H1 (cell line): ENCODE measurements around the gene CASK. TPM values are rescaled to one million over a fixed set of nuclear protein-coding genes. Genes with fewer than 3 reads are reported as not detected.

Experiments used
- CTCF ChIA-PET: fragments of 300-600 bp; sonication (Branson Sonifier 250); formaldehyde crosslinking; loops from one replicate; lab custom pipeline; 2021; ENCODE audit not compliant: partially characterized antibody; lab: Charles Lee
- POLR2A ChIA-PET: fragments of 300-600 bp; sonication (Branson Sonifier 250); formaldehyde crosslinking; loops from one replicate; lab custom pipeline; 2021; ENCODE audit warnings: inconsistent platforms; ENCODE audit not compliant: partially characterized antibody; lab: Charles Lee
- DNase-seq, 2 experiments: peaks; one replicate each; pipeline versions ENCODE4 v3.0.0 to v3.0.0-alpha.2; 2010 to 2022; ENCODE audit warnings: low spot score in 2 of 2, low read depth in 1 of 2, mixed read lengths in 1 of 2
- FAIRE-seq: peaks from 2 replicates; lab custom pipeline; 2011; peaks lifted over from hg19 to GRCh38; lab: Jason Lieb, UNC
- H2AFZ ChIP-seq: 2 replicates; pipeline ENCODE4 v1.8.1; 2012; ENCODE audit warnings: low read length, inconsistent platforms
- H2AK5ac ChIP-seq: 2 replicates; pipeline ENCODE4 v1.6.1; 2013; ENCODE audit warnings: low read depth, low read length
- H2BK120ac ChIP-seq: replicated peaks from 2 replicates; pipeline ENCODE3; 2013; ENCODE audit warnings: low read depth, low read length, inconsistent platforms
- H2BK12ac ChIP-seq: 2 replicates; pipeline ENCODE4 v1.6.1; 2013; ENCODE audit warnings: low read depth, low read length
- H2BK15ac ChIP-seq: 2 replicates; pipeline ENCODE4 v1.6.1; 2013; ENCODE audit warnings: low read length
- H2BK20ac ChIP-seq: 2 replicates; pipeline ENCODE4 v1.6.1; 2013; ENCODE audit warnings: low read length
- H2BK5ac ChIP-seq: 2 replicates; pipeline ENCODE4 v1.6.1; 2013; ENCODE audit warnings: low read depth, low read length
- H3K14ac ChIP-seq: 2 replicates; pipeline ENCODE4 v1.6.1; 2013; ENCODE audit warnings: inconsistent platforms; ENCODE audit not compliant: insufficient read length
- H3K18ac ChIP-seq: 2 replicates; pipeline ENCODE4 v1.6.1; 2013; ENCODE audit warnings: low read length; ENCODE audit errors: extremely low read depth
- H3K23ac ChIP-seq: 2 replicates; pipeline ENCODE4 v1.6.1; 2013; ENCODE audit warnings: inconsistent platforms; ENCODE audit not compliant: insufficient read length
- H3K23me2 ChIP-seq: 2 replicates; pipeline ENCODE4 v1.6.1; 2013; ENCODE audit warnings: low read depth, low read length
- H3K27ac ChIP-seq: 2 replicates; pipeline ENCODE4 v1.6.1; 2011; ENCODE audit warnings: low read depth, low read length, inconsistent platforms
- H3K27me3 ChIP-seq, 4 experiments: replicated peaks in 1 of 4; 1 replicate in 1 of 4; 2 replicates in 3 of 4; pipeline versions ENCODE4 v1.6.1 to v1.8.1; 2011 to 2013; ENCODE audit warnings: low read length in 3 of 4, mild to moderate bottlenecking in 3 of 4, inconsistent platforms in 2 of 4, mixed read lengths in 2 of 4, moderate library complexity in 1 of 4; ENCODE audit not compliant: control insufficient read depth in 3 of 4, insufficient read depth in 3 of 4; ENCODE audit errors: extremely low read depth in 1 of 4
- H3K36me3 ChIP-seq, 4 experiments: 2 replicates each; pipeline versions ENCODE4 v1.6.1 to v1.8.1; 2011 to 2013; ENCODE audit warnings: mild to moderate bottlenecking in 4 of 4, low read length in 3 of 4, moderate library complexity in 2 of 4, control low read depth in 1 of 4, inconsistent platforms in 1 of 4; ENCODE audit not compliant: insufficient read depth in 4 of 4, control insufficient read depth in 2 of 4
- H3K4ac ChIP-seq: replicated peaks from 2 replicates; pipeline ENCODE3; 2013; ENCODE audit warnings: low read length, low read depth, mixed read lengths, inconsistent platforms; ENCODE audit not compliant: insufficient read length
- H3K4me1 ChIP-seq, 4 experiments: replicated peaks in 1 of 4; 1 replicate in 1 of 4; 2 replicates in 3 of 4; pipeline versions ENCODE4 v1.6.1 to v1.8.1; 2011 to 2013; ENCODE audit warnings: low read length in 3 of 4, inconsistent platforms in 2 of 4, mixed read lengths in 1 of 4; ENCODE audit not compliant: insufficient read depth in 4 of 4, control insufficient read depth in 3 of 4
- H3K4me2 ChIP-seq, 2 experiments: 2 replicates each; pipeline versions ENCODE4 v1.6.1 to v1.8.1; 2011 to 2013; ENCODE audit warnings: low read depth in 2 of 2, low read length in 2 of 2, control low read depth in 1 of 2, inconsistent platforms in 1 of 2, mild to moderate bottlenecking in 1 of 2; ENCODE audit not compliant: insufficient read depth in 1 of 2
- H3K4me3 ChIP-seq, 4 experiments: fragments of 200-600, 300-600 bp in 1 of 4; sonication (generic), shearing (Covaris generic), sonication (Bioruptor Twin) in 1 of 4; 2 replicates each; pipeline versions ENCODE4 v1.5.1 to v1.8.1; 2011 to 2016; ENCODE audit warnings: low read length in 4 of 4, low read depth in 3 of 4, control low read depth in 2 of 4, inconsistent platforms in 2 of 4, mild to moderate bottlenecking in 2 of 4, mixed read lengths in 1 of 4, moderate library complexity in 1 of 4; ENCODE audit not compliant: insufficient read depth in 2 of 4; ENCODE audit errors: extremely low read depth in 1 of 4
- H3K56ac ChIP-seq: replicated peaks from 2 replicates; pipeline ENCODE3; 2013; ENCODE audit warnings: low read depth, mild to moderate bottlenecking, mixed read lengths, low read length, inconsistent platforms; ENCODE audit not compliant: insufficient read length
- H3K79me1 ChIP-seq: 2 replicates; pipeline ENCODE4 v1.6.1; 2013; ENCODE audit warnings: low read depth, low read length, control low read depth
- H3K79me2 ChIP-seq, 2 experiments: 2 replicates each; pipeline versions ENCODE4 v1.6.1 to v1.8.1; 2012 to 2013; ENCODE audit warnings: low read length in 2 of 2, mild to moderate bottlenecking in 2 of 2, inconsistent platforms in 1 of 2; ENCODE audit not compliant: insufficient read depth in 2 of 2, control insufficient read depth in 1 of 2
- H3K9ac ChIP-seq, 4 experiments: replicated peaks in 1 of 4; 1 replicate in 1 of 4; 2 replicates in 3 of 4; pipeline versions ENCODE4 v1.6.1 to v1.8.1; 2011 to 2013; ENCODE audit warnings: low read depth in 3 of 4, low read length in 3 of 4, control low read depth in 2 of 4, mild to moderate bottlenecking in 2 of 4, moderate library complexity in 2 of 4, inconsistent platforms in 1 of 4; ENCODE audit errors: extremely low read depth in 1 of 4
- H3K9me3 ChIP-seq, 2 experiments: 2 replicates each; pipeline versions ENCODE4 v1.6.1 to v1.8.1; 2012 to 2013; ENCODE audit warnings: mild to moderate bottlenecking in 2 of 2, moderate library complexity in 2 of 2, control low read depth in 1 of 2, inconsistent platforms in 1 of 2, low read depth in 1 of 2, low read length in 1 of 2, mixed read lengths in 1 of 2; ENCODE audit not compliant: insufficient read depth in 2 of 2
- H4K20me1 ChIP-seq, 2 experiments: replicated peaks in 1 of 2; 2 replicates each; pipeline versions ENCODE3 to v1.8.1; 2011 to 2013; ENCODE audit warnings: inconsistent platforms in 2 of 2, low read length in 2 of 2, mild to moderate bottlenecking in 1 of 2; ENCODE audit not compliant: insufficient read depth in 2 of 2, control insufficient read depth in 1 of 2
- H4K5ac ChIP-seq: 2 replicates; pipeline ENCODE4 v1.6.1; 2013; ENCODE audit warnings: low read length, low read depth, mixed read lengths, inconsistent platforms; ENCODE audit not compliant: insufficient read length
- H4K8ac ChIP-seq: 2 replicates; pipeline ENCODE4 v1.8.0; 2013; ENCODE audit warnings: mild to moderate bottlenecking, moderate library complexity, low read length, inconsistent platforms; ENCODE audit not compliant: insufficient read depth; ENCODE audit errors: extremely low read depth
- H4K91ac ChIP-seq: replicated peaks from 2 replicates; pipeline ENCODE3; 2013; ENCODE audit warnings: low read length, mixed read lengths, inconsistent platforms; ENCODE audit not compliant: insufficient read length
- ASH2L ChIP-seq: fragments of 200-600, 300-600 bp; sonication (generic); IDR thresholded peaks from one replicate; pipeline ENCODE4 v1.7.1; 2017; ENCODE audit warnings: low read length
- BACH1 ChIP-seq: IDR thresholded peaks from 2 replicates; pipeline ENCODE4 v1.6.1; 2012; ENCODE audit warnings: low read length, improper control_type of control experiment
- BCL11A ChIP-seq, 2 experiments: IDR thresholded peaks; one replicate each; pipeline ENCODE4 v1.6.1; 2011; ENCODE audit warnings: low read depth in 2 of 2, low read length in 2 of 2, mild to moderate bottlenecking in 2 of 2
- E2F6 ChIP-seq: IDR thresholded peaks from 2 replicates; pipeline ENCODE4 v1.6.1; 2012; ENCODE audit warnings: inconsistent platforms
- EP300 ChIP-seq, 2 experiments: IDR thresholded peaks; 1 replicate in 1 of 2; 2 replicates in 1 of 2; pipeline ENCODE4 v1.6.1; 2011 to 2012; ENCODE audit warnings: low read depth in 2 of 2, low read length in 2 of 2, mild to moderate bottlenecking in 2 of 2, borderline replicate concordance in 1 of 2, inconsistent platforms in 1 of 2, moderate library complexity in 1 of 2
- GABPA ChIP-seq: IDR thresholded peaks from 2 replicates; pipeline ENCODE4 v1.6.1; 2011; ENCODE audit warnings: mild to moderate bottlenecking, low read length, moderate library complexity, borderline replicate concordance; ENCODE audit not compliant: insufficient read depth
- HDAC6 ChIP-seq: IDR thresholded peaks from one replicate; pipeline ENCODE4 v1.7.1; 2012; ENCODE audit warnings: low read depth, mild to moderate bottlenecking, inconsistent platforms, low read length, moderate library complexity
- JUN ChIP-seq: IDR thresholded peaks from 2 replicates; pipeline ENCODE4 v1.6.1; 2011; ENCODE audit warnings: low read depth, mild to moderate bottlenecking, improper control_type of control experiment, low read length
- MAX ChIP-seq: IDR thresholded peaks from 2 replicates; pipeline ENCODE4 v1.6.1; 2012; ENCODE audit warnings: inconsistent platforms
- NANOG ChIP-seq: IDR thresholded peaks from 2 replicates; pipeline ENCODE4 v1.6.1; 2011; ENCODE audit warnings: low read length, low read depth, mild to moderate bottlenecking, inconsistent platforms; ENCODE audit not compliant: insufficient read depth, poor library complexity, severe bottlenecking
- NRF1 ChIP-seq: IDR thresholded peaks from 2 replicates; pipeline ENCODE4 v1.6.1; 2011; ENCODE audit warnings: mild to moderate bottlenecking, low read depth, low read length, improper control_type of control experiment
- SIN3A ChIP-seq, 2 experiments: IDR thresholded peaks in 1 of 2; conservative IDR thresholded peaks in 1 of 2; 2 replicates each; pipeline ENCODE4 v1.6.1; 2011 to 2012; ENCODE audit warnings: low read length in 2 of 2, improper control_type of control experiment in 1 of 2, low read depth in 1 of 2, mild to moderate bottlenecking in 1 of 2
- SP1 ChIP-seq: IDR thresholded peaks from 2 replicates; pipeline ENCODE4 v1.6.1; 2011; ENCODE audit warnings: low read depth, low read length
- SP4 ChIP-seq: IDR thresholded peaks from 2 replicates; pipeline ENCODE4 v1.6.1; 2012; ENCODE audit warnings: low read length, inconsistent platforms
- TCF12 ChIP-seq: IDR thresholded peaks from 2 replicates; pipeline ENCODE4 v1.6.1; 2011; ENCODE audit warnings: low read depth, mild to moderate bottlenecking, low read length
- YY1 ChIP-seq: IDR thresholded peaks from 2 replicates; pipeline ENCODE4 v1.6.1; 2011; ENCODE audit warnings: low read depth, mild to moderate bottlenecking, low read length
- polyA plus RNA-seq, 7 experiments: library from polyadenylated mRNA; depleted of rRNA in 3 of 7; stranded (reverse) in 5 of 7; unstranded in 2 of 7; fragments of >200 nt in 5 of 7; fragments of 200-250 nt in 2 of 7; gene quantifications; 1 replicate in 5 of 7; 2 replicates in 1 of 7; 4 replicates in 1 of 7; pipeline versions ENCODE4 v1.2.1 to v1.2.3, GENCODE V29; 2011 to 2013; ENCODE audit warnings: missing spikeins in 2 of 7, mixed read lengths in 2 of 7
- total RNA-seq: library from RNA; stranded (reverse); fragmentation: NEBNext Ultra II Directional; extraction: Animal tissue kit (Norgen Biotek cat#: 25700); gene quantifications from 2 replicates; pipeline ENCODE4 v1.2.1, GENCODE V29; 2021

The CASK gene
- total and polyA plus RNA-seq, 2 of the 8 experiments (the other 6 are each of a cell fraction or from before 2014, with no cell fraction given) = 21.6 to 55.1 TPM

GRCh38 chrX:41931591-41931990 lies 8.2 kb upstream of the CASK start:
- H2BK15ac ChIP-seq = no peak overlapping the region
- no peak for DNase-seq
- H3K23ac ChIP-seq = no peak overlapping the region
- no peak overlapping the region for H3K14ac ChIP-seq
- H2BK5ac ChIP-seq = no peak overlapping the region
- no peak overlapping the region for H2BK120ac ChIP-seq
- H3K23me2 ChIP-seq = no peaks in the 10 kb centered on the region
- H3K27ac ChIP-seq = no peak overlapping the region
- H3K56ac ChIP-seq = no peak overlapping the region
- H3K4me3 ChIP-seq = no peak overlapping the region
- H2AK5ac ChIP-seq = no peak overlapping the region
- no peaks in the 10 kb centered on the region for H3K4me1 ChIP-seq
- H2AFZ ChIP-seq = no peak overlapping the region
- CTCF ChIA-PET = no interaction called here
- POLR2A ChIA-PET = no interaction called here
- no peaks in the 10 kb centered on the region for H3K79me1 ChIP-seq
- no peak for FAIRE-seq
- H4K91ac ChIP-seq = no peak overlapping the region
- H3K79me2 ChIP-seq = no peaks in the 10 kb centered on the region
- H3K9ac ChIP-seq = no peak overlapping the region
- H4K5ac ChIP-seq = no peak overlapping the region
- no peaks in the 10 kb centered on the region for H3K9me3 ChIP-seq
- H2BK20ac ChIP-seq = no peak overlapping the region
- no peaks in the 10 kb centered on the region for H4K20me1 ChIP-seq
- no peak overlapping the region for H2BK12ac ChIP-seq
- H3K4ac ChIP-seq = no peak overlapping the region
- H3K4me2 ChIP-seq = no peak overlapping the region
- H3K36me3 ChIP-seq = no peaks in the 10 kb centered on the region
- no peak overlapping the region for H3K18ac ChIP-seq
- H4K8ac ChIP-seq = no peak overlapping the region
- no peaks in the 10 kb centered on the region for H3K27me3 ChIP-seq
- TF ChIP-seq BCL11A (IDR thresholded peaks at IDR 0.05; ENCODE audit: low read depth in 2 of 2, low read length in 2 of 2) (no peak), BACH1 (no peak), MAX (no peak), SIN3A (conservative IDR thresholded peaks at IDR 0.05 in 1 of 2, IDR thresholded peaks at IDR 0.05 in 1 of 2; ENCODE audit: low read depth in 1 of 2, low read length in 2 of 2) (no peak), HDAC6 (no peak), NANOG (no peak), SP1 (no peak), TCF12 (no peak), JUN (no peak), EP300 (IDR thresholded peaks at IDR 0.05; ENCODE audit: borderline replicate concordance in 1 of 2, low read depth in 2 of 2, low read length in 2 of 2) (no peak), GABPA (no peak), NRF1 (no peak), SP4 (no peak), E2F6 (no peak), ASH2L (no peak), YY1 (no peak)
